ENCODE measurements around the gene TXNDC8.

DNA sequence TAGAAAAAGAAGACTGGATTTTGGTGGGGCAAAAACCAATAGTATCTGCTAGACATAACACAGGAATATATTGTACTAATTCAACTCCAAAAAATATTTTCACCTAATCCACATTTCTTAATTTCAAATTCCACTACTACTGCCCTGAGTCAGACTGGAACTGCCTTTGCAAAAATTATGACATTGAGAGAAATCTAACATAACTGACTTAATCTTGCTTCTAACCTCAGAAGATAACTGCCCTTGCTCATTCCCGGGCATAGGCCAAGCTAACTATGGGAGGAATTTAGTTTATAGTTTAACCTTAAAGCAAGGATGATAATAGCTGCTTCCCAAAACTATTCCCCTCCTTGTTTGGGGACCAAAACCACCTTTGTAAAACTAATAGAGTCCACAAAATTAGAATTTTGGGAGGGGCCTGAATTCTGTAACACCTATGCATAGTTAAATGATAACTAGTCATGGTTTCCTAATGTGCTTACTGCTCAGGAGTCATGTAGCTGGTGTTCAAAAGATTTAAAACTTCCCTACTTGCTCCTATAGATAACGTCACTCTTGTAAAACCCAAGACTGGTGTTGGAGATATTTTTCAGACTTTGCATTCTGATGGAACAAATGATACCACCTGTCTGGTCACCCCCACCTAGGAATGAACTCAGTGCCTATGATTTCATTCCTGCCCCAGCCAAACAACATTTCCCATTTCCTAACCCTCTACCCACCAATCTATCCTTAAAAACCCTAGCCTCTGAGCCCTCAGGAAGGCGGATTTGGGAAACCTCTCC, 67.3 kb downstream of the TXNDC8 start:
- TF ChIP-seq CTCF (IDR thresholded peaks at IDR 0.05; ENCODE audit: low read depth, low read length, poor library complexity, severe bottlenecking) (no peak), EZH2phosphoT487 (IDR thresholded peaks at IDR 0.05; ENCODE audit: borderline replicate concordance, low read length) (no peak)
